GM12878 (cell line): Measurements from ENCODE around the gene CAPN9. TPM values are rescaled to one million over a fixed set of nuclear protein-coding genes. Genes with fewer than 3 reads are reported as not detected.

Source experiments
- ATAC-seq: fragments of 200-7000 bp; cut with Tn5 transposase; 3 replicates; pipeline ENCODE4 v1.9.1; 2020; ENCODE audit warnings: mild to moderate bottlenecking, moderate library complexity
- BruUV-seq: library from RNA; stranded (reverse); fragments of 400-500 nt; replicated peaks from 2 replicates; lab custom pipeline; 2021; lab: Mats Ljungman, UMichigan
- CTCF ChIA-PET: fragments of 300-600 bp; sonication (Branson Sonifier 250); formaldehyde crosslinking; extraction: SDS; loops from one replicate; lab custom pipeline; 2021; ENCODE audit warnings: inconsistent platforms; lab: Yijun Ruan, JAX
- POLR2A ChIA-PET: fragments of 350-600 bp; formaldehyde crosslinking; extraction: SDS; loops from one replicate; lab custom pipeline; 2021; ENCODE audit warnings: inconsistent platforms; lab: Charles Lee
- RAD21 ChIA-PET: fragments of 300-600 bp; sonication (Branson Sonifier 250); formaldehyde crosslinking; loops from one replicate; lab custom pipeline; 2023; ENCODE audit warnings: antibody characterized with exemption; ENCODE audit not compliant: unreplicated experiment; lab: Charles Lee
- SMC1A ChIA-PET: fragments of 300-600 bp; sonication (Branson Sonifier 250); formaldehyde crosslinking; loops from one replicate; lab custom pipeline; 2023; ENCODE audit not compliant: unreplicated experiment, uncharacterized antibody; lab: Charles Lee
- DNase-seq: peaks from one replicate; pipeline ENCODE4 v3.0.0-alpha.2; 2011; ENCODE audit warnings: low read depth, low spot score
- FAIRE-seq: peaks from 3 replicates; lab custom pipeline; 2011; peaks lifted over from hg19 to GRCh38; lab: Jason Lieb, UNC
- H2AFZ ChIP-seq: 2 replicates; pipeline ENCODE4 v1.6.0; 2011; ENCODE audit warnings: low read depth, low read length, control low read depth; ENCODE audit not compliant: control insufficient read depth
- H3K27ac ChIP-seq: 2 replicates; pipeline ENCODE4 v1.5.1; 2011; ENCODE audit warnings: control low read depth; ENCODE audit not compliant: control insufficient read depth, insufficient read depth
- H3K27me3 ChIP-seq, 2 experiments: replicated peaks in 1 of 2; 2 replicates each; pipeline versions ENCODE4 v1.6.0 to v1.6.1; 2011; ENCODE audit warnings: low read length in 1 of 2; ENCODE audit not compliant: control insufficient read depth in 2 of 2, insufficient read depth in 2 of 2
- H3K36me3 ChIP-seq, 2 experiments: 2 replicates each; pipeline ENCODE4 v1.5.1; 2011; ENCODE audit warnings: low read length in 1 of 2; ENCODE audit not compliant: control insufficient read depth in 2 of 2, insufficient read depth in 2 of 2
- H3K4me1 ChIP-seq: 2 replicates; pipeline ENCODE4 v1.6.1; 2011; ENCODE audit warnings: mild to moderate bottlenecking, low read length, moderate library complexity, mixed read lengths; ENCODE audit not compliant: control insufficient read depth, insufficient read depth
- H3K4me2 ChIP-seq: 2 replicates; pipeline ENCODE4 v1.6.0; 2011; ENCODE audit warnings: control low read depth; ENCODE audit not compliant: control insufficient read depth, insufficient read depth
- H3K4me3 ChIP-seq: fragments of 200-600 bp; sonication (generic); 2 replicates; pipeline ENCODE4 v1.5.1; 2016
- H3K79me2 ChIP-seq: 2 replicates; pipeline ENCODE4 v1.6.0; 2011; ENCODE audit warnings: low read length; ENCODE audit not compliant: control insufficient read depth, insufficient read depth
- H3K9ac ChIP-seq: 2 replicates; pipeline ENCODE4 v1.8.0; 2011; ENCODE audit warnings: low read length, control low read depth, mixed read lengths; ENCODE audit not compliant: control insufficient read depth, insufficient read depth
- H3K9me3 ChIP-seq: replicated peaks from 3 replicates; pipeline ENCODE4 v1.5.1; 2011; ENCODE audit warnings: mild to moderate bottlenecking, low read length; ENCODE audit not compliant: control insufficient read depth, insufficient read depth
- H4K20me1 ChIP-seq: 2 replicates; pipeline ENCODE4 v1.6.0; 2011; ENCODE audit not compliant: control insufficient read depth, insufficient read depth
- ASH2L ChIP-seq: fragments of 300-600, 200-600 bp; sonication (generic); IDR thresholded peaks from 2 replicates; pipeline ENCODE4 v1.6.1; 2017; ENCODE audit warnings: low read depth, mild to moderate bottlenecking, borderline replicate concordance
- ATF7 ChIP-seq: fragments of 450-650 bp; IDR thresholded peaks from 2 replicates; pipeline ENCODE4 v1.6.1; 2016; ENCODE audit warnings: low read depth, mild to moderate bottlenecking
- CBFB ChIP-seq: IDR thresholded peaks from 2 replicates; pipeline ENCODE4 v1.6.1; 2016; ENCODE audit warnings: antibody characterized with exemption, low read depth
- CEBPZ ChIP-seq: fragments of 150-350 bp; IDR thresholded peaks from 2 replicates; pipeline ENCODE4 v1.6.1; 2016; ENCODE audit warnings: low read depth, low read length
- E2F4 ChIP-seq: IDR thresholded peaks from 2 replicates; pipeline ENCODE4 v1.6.1; 2012; ENCODE audit warnings: low read depth, low read length, improper control_type of control experiment
- HSF1 ChIP-seq: fragments of 150-350 bp; IDR thresholded peaks from 2 replicates; pipeline ENCODE4 v1.6.1; 2014; ENCODE audit warnings: mild to moderate bottlenecking, low read depth, low read length
- IRF3 ChIP-seq: fragments of 450-650 bp; IDR thresholded peaks from 2 replicates; pipeline ENCODE4 v1.6.1; 2014; ENCODE audit warnings: mild to moderate bottlenecking
- JUNB ChIP-seq: IDR thresholded peaks from 2 replicates; pipeline ENCODE4 v1.6.1; 2016; ENCODE audit warnings: antibody characterized with exemption, mild to moderate bottlenecking
- KAT2A ChIP-seq: conservative IDR thresholded peaks from 2 replicates; pipeline ENCODE4 v1.6.1; 2011; ENCODE audit warnings: low read depth, low read length; ENCODE audit not compliant: control insufficient read depth
- MAX ChIP-seq: IDR thresholded peaks from 2 replicates; pipeline ENCODE4 v1.6.1; 2012; ENCODE audit warnings: low read depth, low read length, improper control_type of control experiment
- MXI1 ChIP-seq: fragments of 150-350 bp; IDR thresholded peaks from 2 replicates; pipeline ENCODE4 v1.6.1; 2011; ENCODE audit warnings: low read depth, mild to moderate bottlenecking, inconsistent platforms, low read length, improper control_type of control experiment
- MYB ChIP-seq: fragments of 150-350 bp; IDR thresholded peaks from 2 replicates; pipeline ENCODE4 v1.6.1; 2014; ENCODE audit warnings: mild to moderate bottlenecking, low read depth, low read length, borderline replicate concordance
- NR2C2 ChIP-seq: IDR thresholded peaks from 2 replicates; pipeline ENCODE4 v1.6.1; 2011; ENCODE audit warnings: borderline replicate concordance, low read depth; ENCODE audit not compliant: control insufficient read depth, insufficient read length
- PML ChIP-seq: IDR thresholded peaks from 2 replicates; pipeline ENCODE4 v1.6.1; 2012; ENCODE audit warnings: low read length, inconsistent platforms
- SREBF1 ChIP-seq: IDR thresholded peaks from 2 replicates; pipeline ENCODE4 v1.6.1; 2012; ENCODE audit warnings: mild to moderate bottlenecking, low read length
- TCF12 ChIP-seq: IDR thresholded peaks from 2 replicates; pipeline ENCODE4 v1.6.1; 2011; ENCODE audit warnings: low read depth, mild to moderate bottlenecking, low read length
- USF1 ChIP-seq: IDR thresholded peaks from 2 replicates; pipeline ENCODE4 v1.6.1; 2011; ENCODE audit warnings: borderline replicate concordance, low read depth, mild to moderate bottlenecking, moderate library complexity, mixed read lengths, low read length; ENCODE audit not compliant: insufficient read depth; ENCODE audit errors: extremely low read length
- WGBS: methylation state at CpG from one replicate; pipeline ENCODE4 v1.1.6; 2016; ENCODE audit warnings: low lambda C conversion rate; ENCODE audit not compliant: insufficient replicate concordance, insufficient coverage; ENCODE audit errors: missing lambda C conversion rate; 5-methylcytosine and 5-hydroxymethylcytosine counted together
- in situ Hi-C: fragments of 300-500 bp; cut with MboI; formaldehyde crosslinking; loops from 9 replicates; pipeline ENCODE4 v1.14.3; 2018; ENCODE audit warnings: mixed read lengths
- intact Hi-C: fragments of 100-400 bp; cut with micrococcal nuclease; formaldehyde crosslinking; loops from one replicate; pipeline ENCODE4 v1.14.2; 2022; ENCODE audit not compliant: unreplicated experiment
- polyA plus RNA-seq, 11 experiments: library from polyadenylated mRNA; depleted of rRNA in 4 of 11; unstranded in 6 of 11; stranded (reverse) in 5 of 11; fragments of >200 nt; fragmentation: Nextera tagmentation in 4 of 11; fragmentation: Illumina TruSeq in 1 of 11; extraction: Ambion mirVana in 4 of 11; extraction: Trizol in 1 of 11; gene quantifications; 1 replicate in 1 of 11; 2 replicates in 10 of 11; pipeline versions ENCODE4 v1.2.1 to v1.2.3, GENCODE V29; 2011 to 2016; ENCODE audit warnings: inconsistent platforms in 2 of 11, missing spikeins in 2 of 11, low read depth in 1 of 11
- total RNA-seq, 4 experiments: library from RNA; depleted of rRNA in 3 of 4; stranded (reverse); fragments of >200 nt in 3 of 4; fragmentation: Illumina TruSeq in 1 of 4; extraction: Trizol in 1 of 4; gene quantifications; 2 replicates each; pipeline versions ENCODE4 v1.2.1 to v1.2.3, GENCODE V29; 2013 to 2021

CAPN9 gene
- total and polyA plus RNA-seq, 10 of the 15 experiments (the other 5 are each of a cell fraction or from before 2014, with no cell fraction given), result not detected

- no peaks in the 10 kb centered on the region for H4K20me1 ChIP-seq
- H3K27ac ChIP-seq, result no peak overlapping the region
- TF ChIP-seq CEBPZ, result no peak
- no peak for TF ChIP-seq NR2C2
- TF ChIP-seq TCF12, result no peak
- no peak for TF ChIP-seq JUNB
- no peak for TF ChIP-seq ASH2L
- no peak for TF ChIP-seq USF1
- TF ChIP-seq PML, result no peak
- TF ChIP-seq ATF7, result no peak
- TF ChIP-seq SREBF1, result no peak
- TF ChIP-seq IRF3, result no peak
- no peak for TF ChIP-seq HSF1
- TF ChIP-seq MXI1, result no peak
- TF ChIP-seq E2F4, result no peak
- no peak for TF ChIP-seq MYB
- no peak for TF ChIP-seq MAX
- no peak for TF ChIP-seq KAT2A
- TF ChIP-seq CBFB, result no peak
- no peaks in the 10 kb centered on the region for H3K9me3 ChIP-seq
- H3K9ac ChIP-seq, result no peak overlapping the region
- FAIRE-seq (no peak), DNase-seq (no peak), ATAC-seq (no peak)
- in situ Hi-C loops, result no loop called here
- no peak overlapping the region for H3K4me2 ChIP-seq
- SMC1A ChIA-PET, result no interaction called here
- CTCF ChIA-PET, result no interaction called here
- no TSS peak for BruUV-seq
- POLR2A ChIA-PET, result no interaction called here
- no peaks in the 10 kb centered on the region for H3K4me1 ChIP-seq
- intact Hi-C loops, result loop anchor here (10.0 kb wide), 1 partner anchor 300 kb away; no protein-coding TSS in a partner anchor
- H3K36me3 ChIP-seq, result no peaks in the 10 kb centered on the region
- no peak overlapping the region for H3K4me3 ChIP-seq
- H3K27me3 ChIP-seq, result no peaks in the 10 kb centered on the region; a peak in 2 of 4 replicates
- no peaks in the 10 kb centered on the region for H3K79me2 ChIP-seq
- WGBS, result 24% methylated on average over 5 of the region's 5 CpGs
- RAD21 ChIA-PET, result no interaction called here
- H2AFZ ChIP-seq, result no peak overlapping the region
These were observed 47.2 kb downstream of the CAPN9 start for GRCh38 chr1:230794431-230794830.
